ENCODE measurements around the gene PKP4. TPM values are rescaled to one million over a fixed set of nuclear protein-coding genes. Genes with fewer than 3 reads are reported as not detected.
A peak's percentile ranks its signal among the peaks of the same experiment; 100 is the strongest.

Gene PKP4
- total and polyA plus RNA-seq, 7 donors, result 14.4 to 41.3 (median 27.5) TPM

DNA sequence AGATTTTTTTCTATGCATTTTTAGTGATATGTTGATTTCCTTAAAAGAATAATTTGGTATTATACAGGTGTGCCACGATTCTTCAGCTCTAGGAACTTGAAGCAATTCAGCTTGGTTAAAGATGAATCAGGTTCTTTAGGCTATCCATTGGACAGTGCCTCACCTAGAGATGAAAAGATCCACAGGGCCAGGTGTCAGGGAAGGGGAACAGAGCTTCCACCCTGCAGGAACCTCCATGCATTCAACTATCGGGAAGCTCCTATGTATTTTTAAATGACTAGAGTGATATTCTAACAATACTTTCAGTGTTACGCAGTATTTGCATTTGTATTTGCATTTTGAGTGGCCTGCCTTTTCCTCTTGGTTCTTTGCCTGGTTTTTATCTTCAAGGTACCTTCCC is 40.2 kb downstream of the PKP4 start:
- Histone ChIP-seq H3K9me3 (no peaks in the 10 kb centered on the region), H3K27me3 (no peaks in the 10 kb centered on the region), H3K4me1 (peaks cover 0 to 33% (median 25%) of the 10 kb centered on the region in 4 donors), H3K36me3 (no peaks in the 10 kb centered on the region), H3K27ac (peak overlapping the region in 1 of 4 donors; percentile 62), H3K4me3 (no peak overlapping the region)
- DNase-seq, result no peak
- WGBS, 2 donors, result 49 to 74% methylated on average over 3 of the region's 3 CpGs
- intact Hi-C loops (cut with DNase I), result no loop called here
- TF ChIP-seq POLR2A (IDR thresholded peaks at IDR 0.05) (no peak), EP300 (IDR thresholded peaks at IDR 0.05) (no peak), POLR2AphosphoS5 (IDR thresholded peaks at IDR 0.05) (no peak)
- TF ChIP-seq, protein P1, sequence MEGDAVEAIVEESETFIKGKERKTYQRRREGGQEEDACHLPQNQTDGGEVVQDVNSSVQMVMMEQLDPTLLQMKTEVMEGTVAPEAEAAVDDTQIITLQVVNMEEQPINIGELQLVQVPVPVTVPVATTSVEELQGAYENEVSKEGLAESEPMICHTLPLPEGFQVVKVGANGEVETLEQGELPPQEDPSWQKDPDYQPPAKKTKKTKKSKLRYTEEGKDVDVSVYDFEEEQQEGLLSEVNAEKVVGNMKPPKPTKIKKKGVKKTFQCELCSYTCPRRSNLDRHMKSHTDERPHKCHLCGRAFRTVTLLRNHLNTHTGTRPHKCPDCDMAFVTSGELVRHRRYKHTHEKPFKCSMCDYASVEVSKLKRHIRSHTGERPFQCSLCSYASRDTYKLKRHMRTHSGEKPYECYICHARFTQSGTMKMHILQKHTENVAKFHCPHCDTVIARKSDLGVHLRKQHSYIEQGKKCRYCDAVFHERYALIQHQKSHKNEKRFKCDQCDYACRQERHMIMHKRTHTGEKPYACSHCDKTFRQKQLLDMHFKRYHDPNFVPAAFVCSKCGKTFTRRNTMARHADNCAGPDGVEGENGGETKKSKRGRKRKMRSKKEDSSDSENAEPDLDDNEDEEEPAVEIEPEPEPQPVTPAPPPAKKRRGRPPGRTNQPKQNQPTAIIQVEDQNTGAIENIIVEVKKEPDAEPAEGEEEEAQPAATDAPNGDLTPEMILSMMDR (IDR thresholded peaks at IDR 0.05), result no peak

DNA sequence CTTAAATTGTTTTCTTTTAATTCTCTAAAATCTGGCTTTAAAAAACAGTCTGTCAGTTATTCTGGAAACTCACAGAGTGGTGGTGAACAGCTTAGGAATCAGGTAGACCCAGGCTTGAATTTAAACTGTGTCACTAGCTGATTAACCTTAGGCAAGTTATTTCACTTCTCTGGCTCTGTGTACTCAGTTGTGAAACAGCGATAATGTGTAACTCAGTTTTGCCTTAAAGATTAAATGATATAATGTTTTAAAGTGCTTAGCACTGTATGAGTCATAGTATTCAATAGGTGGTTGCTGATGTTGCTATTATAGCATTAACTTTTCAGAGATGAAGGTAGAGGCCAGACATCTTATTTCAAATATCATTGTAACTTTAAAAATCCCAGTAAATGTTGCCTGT is 40.7 kb downstream of the PKP4 start:
- Histone ChIP-seq H3K27ac (peak overlapping the region in 1 of 4 donors; percentile 62), H3K4me1 (peaks cover 0 to 34% (median 25%) of the 10 kb centered on the region in 4 donors), H3K4me3 (no peak overlapping the region), H3K27me3 (no peaks in the 10 kb centered on the region), H3K36me3 (no peaks in the 10 kb centered on the region), H3K9me3 (no peaks in the 10 kb centered on the region)
- intact Hi-C loops (cut with DNase I), result no loop called here
- DNase-seq, result no peak
- 38 to 64% methylated on average over 1 of the region's 1 CpG for WGBS, 2 donors
- TF ChIP-seq, protein P1 (IDR thresholded peaks at IDR 0.05), result no peak
- TF ChIP-seq POLR2A (IDR thresholded peaks at IDR 0.05), result no peak
- TF ChIP-seq POLR2AphosphoS5 (IDR thresholded peaks at IDR 0.05), result no peak
- TF ChIP-seq EP300 (IDR thresholded peaks at IDR 0.05), result no peak

DNA sequence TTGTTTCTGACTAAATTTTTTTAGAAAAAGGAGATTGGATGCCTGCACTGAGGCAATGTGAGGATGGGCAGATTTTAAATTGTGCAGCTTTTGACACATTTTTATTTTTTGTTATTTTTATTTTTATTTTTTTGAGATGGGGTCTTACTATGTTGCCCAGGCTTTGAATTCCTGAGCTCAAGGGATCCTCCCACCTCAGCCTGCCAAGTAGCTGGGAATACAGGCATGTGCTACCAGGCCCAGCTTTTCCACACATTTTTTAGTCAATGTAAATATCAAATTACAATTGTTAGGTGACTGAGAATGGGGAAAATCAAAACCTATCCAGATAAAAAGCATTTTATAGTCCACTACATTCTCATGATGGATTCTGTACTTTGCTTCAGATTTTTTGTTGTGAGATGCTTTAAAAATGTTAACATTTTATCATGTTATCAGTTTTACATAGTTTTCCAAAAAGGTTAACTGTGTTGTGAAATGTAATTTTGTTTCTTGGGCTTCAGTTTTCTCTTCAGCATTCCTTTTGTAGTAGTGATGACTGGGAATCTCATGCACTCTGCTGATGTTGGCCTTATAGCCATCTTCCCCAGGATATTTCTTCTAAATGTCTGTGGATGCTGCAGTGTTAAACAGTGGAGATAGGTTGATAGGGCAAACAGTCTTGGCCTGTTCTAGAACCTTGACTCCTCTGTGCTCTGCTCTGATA is 41.4 kb downstream of the PKP4 start:
- TF ChIP-seq EP300 (IDR thresholded peaks at IDR 0.05), result no peak
- TF ChIP-seq, protein P1 (IDR thresholded peaks at IDR 0.05), result no peak
- TF ChIP-seq POLR2AphosphoS5 (IDR thresholded peaks at IDR 0.05), result no peak
- TF ChIP-seq POLR2A (IDR thresholded peaks at IDR 0.05), result no peak
- no peaks in the 10 kb centered on the region for H3K27me3 ChIP-seq
- peaks cover 0 to 41% (median 29%) of the 10 kb centered on the region in 4 donors for H3K4me1 ChIP-seq
- no peak for DNase-seq
- no peaks in the 10 kb centered on the region for H3K9me3 ChIP-seq
- H3K36me3 ChIP-seq, result no peaks in the 10 kb centered on the region
- intact Hi-C loops (cut with DNase I), result no loop called here
- H3K27ac ChIP-seq, result peak overlapping the region in 1 of 4 donors; percentile 62
- no peak overlapping the region for H3K4me3 ChIP-seq

DNA sequence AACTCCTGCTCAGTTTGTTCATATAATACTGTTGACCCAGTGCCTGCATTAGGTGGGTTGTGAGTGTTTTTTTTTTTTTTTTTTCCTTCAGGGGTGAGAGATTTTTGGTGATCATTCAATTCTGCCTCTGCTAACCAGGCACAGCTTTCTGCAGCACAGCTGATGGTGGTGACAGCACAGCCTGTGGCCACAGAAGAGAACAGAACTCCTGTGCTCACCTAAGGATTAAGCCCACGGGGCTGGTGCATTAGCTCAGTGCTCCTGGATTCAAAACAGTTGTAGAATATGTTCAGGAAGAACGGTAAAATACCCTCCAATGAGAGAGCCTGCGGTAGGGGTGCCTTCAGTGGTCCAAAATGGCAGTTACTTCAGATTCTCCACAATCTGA is 42.0 kb downstream of the PKP4 start:
- TF ChIP-seq EP300 (IDR thresholded peaks at IDR 0.05), result no peak
- TF ChIP-seq, protein P1 (IDR thresholded peaks at IDR 0.05), result no peak
- no peak for TF ChIP-seq POLR2AphosphoS5 (IDR thresholded peaks at IDR 0.05)
- no peak for TF ChIP-seq POLR2A (IDR thresholded peaks at IDR 0.05)
- Histone ChIP-seq H3K27me3 (no peaks in the 10 kb centered on the region), H3K36me3 (no peaks in the 10 kb centered on the region), H3K9me3 (no peaks in the 10 kb centered on the region), H3K4me3 (no peak overlapping the region), H3K4me1 (peaks cover 0 to 39% (median 29%) of the 10 kb centered on the region in 4 donors), H3K27ac (peak overlapping the region in 1 of 4 donors; percentile 62)
- no peak for DNase-seq
- WGBS, 2 donors, result 95 to 96% methylated on average over 3 of the region's 3 CpGs
- intact Hi-C loops (cut with DNase I), result no loop called here
